GM23338 (cell line): ENCODE data around the gene SNRNP200.

Source experiments
- CREB1 ChIP-seq: fragments of 250-450 bp; sonication (Bioruptor Pico); IDR thresholded peaks from 2 replicates; pipeline ENCODE4 v1.5.0; 2020; ENCODE audit warnings: low read depth, mild to moderate bottlenecking, moderate library complexity
- CTCF ChIP-seq, 2 experiments: fragments of 200-600 bp in 1 of 2; sonication (generic) in 1 of 2; conservative IDR thresholded peaks; 2 replicates each; pipeline versions ENCODE4 v1.5.1 to v1.6.1; 2016 to 2017; ENCODE audit warnings: antibody characterized with exemption in 2 of 2, low read depth in 2 of 2, mild to moderate bottlenecking in 2 of 2, moderate library complexity in 1 of 2
- ETS1 ChIP-seq: IDR thresholded peaks from 2 replicates; pipeline ENCODE4 v1.6.1; 2016; ENCODE audit warnings: antibody characterized with exemption
- EZH2 ChIP-seq: fragments of 200-600 bp; sonication (generic); IDR thresholded peaks from one replicate; pipeline ENCODE4 v1.8.0; 2017; ENCODE audit warnings: antibody characterized with exemption, mild to moderate bottlenecking, low read depth; ENCODE audit not compliant: unreplicated experiment
- EZH2phosphoT487 ChIP-seq: fragments of 200-600 bp; sonication (generic); IDR thresholded peaks from one replicate; pipeline ENCODE4 v1.8.1; 2018; ENCODE audit warnings: antibody characterized with exemption; ENCODE audit not compliant: unreplicated experiment
- JUNB ChIP-seq: IDR thresholded peaks from one replicate; pipeline ENCODE4 v1.6.1; 2016; ENCODE audit warnings: antibody characterized with exemption; ENCODE audit not compliant: unreplicated experiment
- NANOG ChIP-seq: IDR thresholded peaks from 2 replicates; pipeline ENCODE4 v1.6.1; 2016; ENCODE audit warnings: antibody characterized with exemption, borderline replicate concordance
- POLR2AphosphoS5 ChIP-seq: IDR thresholded peaks from 2 replicates; pipeline ENCODE4 v1.6.1; 2016; ENCODE audit warnings: antibody characterized with exemption, low read depth
- REST ChIP-seq: IDR thresholded peaks from one replicate; pipeline ENCODE4 v1.6.1; 2018; ENCODE audit warnings: antibody characterized with exemption; ENCODE audit not compliant: unreplicated experiment
- STAT1 ChIP-seq: IDR thresholded peaks from one replicate; pipeline ENCODE4 v1.6.1; 2016; ENCODE audit warnings: antibody characterized with exemption; ENCODE audit not compliant: unreplicated experiment
- ZNF114 ChIP-seq: fragments of 250-450 bp; sonication (Bioruptor Pico); IDR thresholded peaks from 2 replicates; pipeline ENCODE4 v1.5.0; 2020; ENCODE audit warnings: mild to moderate bottlenecking, moderate library complexity
- ZNF331 ChIP-seq: fragments of 250-450 bp; sonication (Bioruptor Pico); IDR thresholded peaks from 2 replicates; pipeline ENCODE4 v1.5.0; 2020; ENCODE audit warnings: low read depth, mild to moderate bottlenecking, moderate library complexity
- ZNF462 ChIP-seq: fragments of 250-450 bp; sonication (Bioruptor Pico); IDR thresholded peaks from 2 replicates; pipeline ENCODE4 v1.5.0; 2020; ENCODE audit warnings: mild to moderate bottlenecking, moderate library complexity

- TF ChIP-seq CTCF (conservative IDR thresholded peaks at IDR 0.05; ENCODE audit: low read depth in 2 of 2) (no peak), POLR2AphosphoS5 (peak; percentile 62), EZH2 (no peak), NANOG (no peak), ZNF114 (CRISPR knock-in tag) (no peak), REST (no peak), EZH2phosphoT487 (no peak), JUNB (no peak), ETS1 (no peak), ZNF462 (CRISPR knock-in tag) (no peak), CREB1 (CRISPR knock-in tag) (no peak), ZNF331 (CRISPR knock-in tag) (no peak), STAT1 (no peak)
Observed at GRCh38 chr2:96325041-96325883, 19.9 kb upstream of the SNRNP200 start, which contains the start of gene ITPRIPL1.
